Hepatic stellate cell (primary cell): ENCODE results near the gene IGFBP6.

Experiments
- DNase-seq: peaks from one replicate; pipeline ENCODE4 v3.0.0; 2011; ENCODE audit warnings: low spot score

The IGFBP6 gene, protein sequence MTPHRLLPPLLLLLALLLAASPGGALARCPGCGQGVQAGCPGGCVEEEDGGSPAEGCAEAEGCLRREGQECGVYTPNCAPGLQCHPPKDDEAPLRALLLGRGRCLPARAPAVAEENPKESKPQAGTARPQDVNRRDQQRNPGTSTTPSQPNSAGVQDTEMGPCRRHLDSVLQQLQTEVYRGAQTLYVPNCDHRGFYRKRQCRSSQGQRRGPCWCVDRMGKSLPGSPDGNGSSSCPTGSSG

GRCh38 chr12:53097564-53098353 is at the start of gene IGFBP6:
IGFBP6 (plus strand) TSS chr12:53097667; CDS start chr12:53097718, 51 bp downstream.
- DNase-seq, result peak; percentile 44

- peak; percentile 28 for DNase-seq
These were observed 49.3 kb upstream of the IGFBP6 start for GRCh38 chr12:53048033-53048779.

DNA sequence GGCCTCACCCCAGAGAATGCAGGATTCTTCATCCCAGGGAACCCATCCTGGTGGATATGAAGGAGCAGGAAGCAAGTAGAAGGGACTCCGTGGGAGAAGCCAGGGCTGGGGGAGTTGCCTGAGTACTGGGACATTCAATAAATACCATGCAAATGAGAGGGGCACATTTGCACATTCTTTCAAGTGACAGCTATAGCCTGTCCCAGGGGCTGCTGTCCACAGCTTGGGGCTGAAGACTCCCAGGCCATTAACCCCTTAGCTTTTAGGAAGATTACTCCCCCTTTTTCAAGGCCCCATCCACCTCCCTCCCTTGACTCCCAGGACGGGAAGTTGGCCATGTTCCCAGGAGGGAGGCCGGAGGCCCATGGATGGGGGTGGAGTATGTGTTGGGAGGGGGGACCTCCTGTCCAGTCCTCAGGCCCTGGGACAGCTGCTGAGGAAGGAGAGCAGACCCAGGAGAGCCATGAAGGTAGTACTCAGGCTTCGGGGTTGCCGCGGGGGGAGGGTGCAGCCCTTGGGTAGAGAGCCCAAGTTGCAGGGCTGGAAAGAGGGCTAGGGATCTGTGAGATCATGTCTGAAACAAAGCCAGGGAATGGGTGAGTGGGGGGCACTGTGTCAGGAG is 48.6 kb upstream of the IGFBP6 start:
- DNase-seq, result peak; percentile 65

- DNase-seq, result peak; percentile 53
These were observed 47.7 kb upstream of the IGFBP6 start, which contains the start of gene TNS2 for GRCh38 chr12:53049571-53050318. TNS2 (plus strand) TSS chr12:53050065; CDS start chr12:53050186, 121 bp downstream.

- no peak for DNase-seq
These were observed 46.9 kb upstream of the IGFBP6 start for GRCh38 chr12:53050426-53051057.

DNA sequence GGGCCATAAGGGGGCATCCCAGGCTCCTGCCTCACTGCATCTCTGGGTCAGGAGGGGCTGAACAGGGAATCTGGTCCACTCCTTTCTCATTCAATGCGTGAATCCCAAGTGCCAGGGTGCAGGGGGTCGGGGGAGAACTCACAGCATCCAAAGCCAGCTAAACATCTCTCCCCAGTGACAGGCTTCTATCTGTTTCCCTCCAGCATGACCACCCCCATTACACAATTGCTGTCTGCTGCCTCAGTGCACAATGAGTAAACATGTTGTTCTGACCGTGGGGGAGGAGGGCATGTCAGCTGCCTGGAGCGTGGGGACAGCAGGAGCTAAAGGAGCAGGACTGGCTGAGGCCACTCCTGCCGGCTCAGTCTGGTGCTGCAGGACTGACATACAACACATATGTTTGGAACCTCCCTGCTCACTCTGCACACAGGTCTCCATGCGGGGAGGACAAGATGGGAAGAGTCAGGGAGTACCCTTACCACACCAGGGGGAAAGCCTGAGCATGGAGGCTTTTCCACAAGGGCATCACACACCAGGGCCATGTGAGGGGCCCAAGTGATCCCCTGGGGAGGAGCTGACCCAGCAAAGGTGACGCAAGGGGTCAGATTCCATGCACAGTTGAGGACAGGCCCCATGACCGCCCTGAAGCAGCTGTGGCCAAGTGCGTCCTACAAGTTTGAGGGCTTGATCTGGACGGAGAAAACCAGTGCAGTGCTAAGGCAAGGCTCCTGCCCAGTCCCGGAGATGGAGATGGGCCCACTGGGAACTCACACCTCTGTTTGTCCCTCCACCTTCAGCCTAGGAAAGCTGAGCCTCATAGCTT is 46.2 kb upstream of the IGFBP6 start:
- DNase-seq, result no peak

DNA sequence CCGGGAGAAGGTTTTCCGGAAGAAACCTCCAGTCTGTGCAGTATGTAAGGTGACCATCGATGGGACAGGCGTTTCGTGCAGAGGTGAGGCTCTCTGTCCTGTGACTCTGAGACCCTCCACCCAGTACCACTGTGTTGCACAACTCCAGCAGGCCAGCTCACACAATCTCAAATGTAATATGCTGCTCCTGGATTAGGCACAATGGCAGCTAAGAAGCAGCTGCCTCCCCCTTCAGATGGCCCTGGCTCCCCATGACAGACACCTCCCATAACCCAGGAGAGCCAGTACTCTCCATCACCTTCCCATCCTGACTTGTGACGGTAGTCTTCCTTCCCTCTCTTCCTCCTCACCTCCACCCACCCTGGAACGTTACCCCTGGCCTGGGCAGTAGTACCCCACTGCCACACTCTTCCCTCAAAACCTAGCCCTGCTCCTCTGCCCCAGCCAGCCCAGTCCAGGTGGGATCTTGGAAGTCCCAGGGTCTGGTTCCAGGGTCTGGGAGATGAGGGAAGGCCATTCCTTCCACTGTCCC is 45.5 kb upstream of the IGFBP6 start:
- DNase-seq, result no peak

DNA sequence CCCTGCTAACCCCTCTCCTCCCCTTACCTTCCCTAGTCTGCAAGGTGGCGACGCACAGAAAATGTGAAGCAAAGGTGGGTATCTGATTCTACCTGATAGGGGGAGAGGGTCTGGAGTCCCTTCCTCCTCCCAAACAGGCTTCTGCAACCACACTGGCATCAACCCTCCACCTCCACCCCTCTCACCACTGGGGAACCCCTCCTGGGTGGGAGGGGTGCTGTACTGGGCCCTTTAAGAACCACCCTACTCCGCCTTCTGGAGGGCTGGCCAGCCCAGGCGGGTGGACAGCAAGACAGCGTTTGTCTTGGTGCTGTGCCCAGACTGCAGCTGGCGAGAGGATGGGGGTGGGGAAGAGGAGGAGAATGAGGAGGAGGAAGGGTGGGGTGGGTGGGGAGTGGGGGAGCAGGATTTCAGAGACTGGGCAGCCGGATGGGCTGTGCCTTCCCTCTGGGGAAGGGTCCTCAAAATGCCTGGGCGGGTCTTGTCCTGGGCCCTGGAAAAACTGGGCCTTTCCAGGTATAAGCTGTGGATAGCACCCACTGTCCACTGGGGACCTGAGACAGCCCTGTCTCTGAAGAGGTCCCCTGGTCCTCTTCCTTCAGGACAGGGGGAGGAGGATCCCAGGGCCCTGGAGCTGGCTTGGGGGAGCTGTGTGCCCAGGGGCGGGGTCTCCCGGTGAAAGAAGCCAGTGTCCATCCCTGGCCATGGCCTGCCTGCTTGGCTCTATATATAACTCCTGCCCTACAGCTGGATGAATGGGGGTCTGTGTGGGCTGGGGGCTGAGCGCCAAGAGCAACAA is 44.8 kb upstream of the IGFBP6 start:
- peak; percentile 85 for DNase-seq

DNA sequence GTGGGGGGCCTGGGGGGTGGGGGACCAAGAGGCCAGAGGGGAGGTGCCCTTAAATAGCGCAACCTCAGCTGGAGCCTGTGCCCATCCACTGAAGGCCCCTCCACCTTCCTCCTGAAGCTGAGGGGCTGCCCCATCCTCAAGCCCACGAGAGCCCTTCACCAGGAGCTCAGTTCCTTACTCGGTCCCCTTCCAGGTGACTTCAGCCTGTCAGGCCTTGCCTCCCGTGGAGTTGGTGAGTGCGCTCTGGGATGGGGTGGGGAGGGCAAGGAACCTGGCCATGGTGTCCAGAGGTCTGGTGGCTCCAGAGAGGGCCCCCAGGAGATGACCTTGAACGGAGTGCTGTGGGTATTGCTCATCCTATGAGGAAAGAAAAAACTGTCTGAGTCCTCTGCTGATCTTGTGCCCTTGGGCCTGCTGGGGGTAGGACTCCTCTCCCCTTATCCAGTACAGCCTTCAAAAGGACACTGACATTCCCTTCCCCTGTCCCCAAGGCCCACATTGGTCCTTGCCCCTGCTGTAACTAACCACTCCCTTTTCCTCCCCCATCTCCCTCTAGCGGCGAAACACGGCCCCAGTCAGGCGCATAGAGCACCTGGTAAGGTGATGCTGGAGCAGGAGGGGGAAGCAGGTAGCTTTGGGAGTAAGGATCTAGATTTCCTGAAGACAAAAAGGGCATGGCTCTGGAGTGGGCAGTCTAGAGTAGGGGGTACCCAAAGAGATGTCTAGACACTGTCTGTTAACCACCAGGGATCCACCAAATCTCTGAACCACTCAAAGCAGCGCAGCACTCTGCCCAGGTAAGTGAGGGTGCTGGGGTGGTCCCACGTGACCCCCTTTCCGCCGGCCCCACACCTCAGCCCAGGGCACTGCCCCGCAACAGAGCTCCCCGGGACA is 44.0 kb upstream of the IGFBP6 start:
- no peak for DNase-seq

GRCh38 chr12:53054112-53054878 is 43.2 kb upstream of the IGFBP6 start:
- DNase-seq, result no peak

DNA sequence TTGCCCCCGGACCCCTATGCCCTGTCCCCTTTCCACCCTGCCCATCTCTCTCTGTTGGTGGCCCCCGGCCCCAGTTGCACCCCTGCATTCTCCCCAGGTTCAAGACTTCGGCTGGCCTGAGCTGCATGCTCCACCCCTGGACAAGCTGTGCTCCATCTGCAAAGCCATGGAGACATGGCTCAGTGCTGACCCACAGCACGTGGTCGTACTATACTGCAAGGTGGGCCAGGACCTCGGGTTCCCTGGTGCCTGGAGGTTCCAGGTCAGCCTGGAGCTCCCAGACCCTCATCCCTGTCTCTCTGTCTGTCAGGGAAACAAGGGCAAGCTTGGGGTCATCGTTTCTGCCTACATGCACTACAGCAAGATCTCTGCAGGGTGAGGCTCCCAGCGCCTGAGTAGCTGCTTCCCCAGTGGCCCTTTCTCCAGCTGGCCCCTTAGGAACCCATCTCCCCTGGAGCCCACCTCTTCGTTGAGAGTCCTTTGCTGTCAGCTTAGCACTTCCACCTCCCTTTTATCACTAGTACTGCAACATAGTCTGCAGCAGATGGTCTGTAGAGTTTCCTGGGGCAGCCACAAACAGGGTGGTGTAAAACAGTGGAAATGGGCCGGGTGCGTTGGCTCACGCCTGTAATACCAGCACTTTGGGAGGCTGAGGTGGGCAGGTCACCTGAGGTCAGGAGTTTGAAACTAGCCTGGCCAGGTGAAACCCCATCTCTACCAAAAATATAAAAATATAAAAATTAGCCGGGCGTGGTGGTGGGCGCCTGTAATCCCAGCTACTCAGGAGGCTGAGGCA is 41.8 kb upstream of the IGFBP6 start:
- DNase-seq, result no peak

- DNase-seq, result no peak
These were observed 41.2 kb upstream of the IGFBP6 start for GRCh38 chr12:53056296-53056695.

- no peak for DNase-seq
These were observed 40.6 kb upstream of the IGFBP6 start for GRCh38 chr12:53056901-53057300.

DNA sequence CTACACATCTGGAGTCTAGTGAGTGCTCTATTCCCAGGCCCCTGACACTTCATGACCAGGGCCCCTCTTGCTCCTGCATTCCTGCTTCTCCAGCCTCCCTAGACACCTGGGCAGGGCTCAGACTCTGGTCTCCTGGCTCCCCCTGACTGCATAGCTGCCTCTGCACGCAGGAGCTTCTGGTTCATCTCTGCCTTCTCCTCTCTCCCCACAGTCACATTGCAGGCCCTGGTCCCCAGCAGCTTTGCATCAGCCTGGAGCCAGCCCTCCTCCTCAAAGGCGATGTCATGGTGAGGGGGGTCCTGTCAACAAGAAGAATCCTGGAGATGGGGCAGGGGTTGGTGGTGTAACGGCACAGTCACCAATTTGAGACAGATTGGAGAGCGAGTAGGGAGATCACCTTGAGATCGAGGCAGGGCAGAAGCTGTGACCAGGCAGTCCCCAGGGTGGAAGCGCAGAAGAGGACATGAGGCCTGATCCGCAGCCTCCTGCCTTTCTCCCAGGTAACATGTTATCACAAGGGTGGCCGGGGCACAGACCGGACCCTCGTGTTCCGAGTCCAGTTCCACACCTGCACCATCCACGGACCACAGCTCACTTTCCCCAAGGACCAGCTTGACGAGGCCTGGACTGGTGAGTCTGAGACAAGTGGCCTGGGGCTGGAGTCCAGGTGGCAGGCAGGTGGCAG is 39.5 kb upstream of the IGFBP6 start:
- DNase-seq, result no peak

- no peak for DNase-seq
These were observed 38.6 kb upstream of the IGFBP6 start for GRCh38 chr12:53058674-53059433.
